HEK293T (cell line): Measurements from ENCODE around the gene CRBN.

ENCODE experiments used
- CTCF ChIA-PET: fragments of 350-600 bp; formaldehyde crosslinking; extraction: SDS; loops from one replicate; lab custom pipeline; 2021; ENCODE audit warnings: antibody characterized with exemption, inconsistent platforms; lab: Yijun Ruan, JAX
- POLR2A ChIA-PET: fragments of 350-600 bp; formaldehyde crosslinking; extraction: SDS; loops from one replicate; lab custom pipeline; 2020; ENCODE audit warnings: antibody characterized with exemption, inconsistent platforms; lab: Yijun Ruan, JAX
- DNase-seq: peaks from one replicate; pipeline ENCODE4 v3.0.0; 2012; ENCODE audit warnings: mixed read lengths; ENCODE audit errors: extremely low spot score
- ARNT ChIP-seq: fragments of 450-650 bp; IDR thresholded peaks from 2 replicates; pipeline ENCODE4 v1.6.1; 2017; ENCODE audit warnings: mild to moderate bottlenecking
- BHLHE40 ChIP-seq: fragments of 450-650 bp; IDR thresholded peaks from 2 replicates; pipeline ENCODE4 v1.6.1; 2016; ENCODE audit warnings: mild to moderate bottlenecking, moderate library complexity, borderline replicate concordance
- CTBP1 ChIP-seq: fragments of 450-650 bp; IDR thresholded peaks from 2 replicates; pipeline ENCODE4 v1.6.1; 2016; ENCODE audit warnings: borderline replicate concordance
- ELF4 ChIP-seq: fragments of 450-650 bp; IDR thresholded peaks from 2 replicates; pipeline ENCODE4 v1.6.1; 2017; ENCODE audit warnings: antibody characterized with exemption
- FOXA1 ChIP-seq: fragments of 450-650 bp; IDR thresholded peaks from 2 replicates; pipeline ENCODE4 v1.6.1; 2016; ENCODE audit warnings: mild to moderate bottlenecking
- FOXK2 ChIP-seq: fragments of 450-650 bp; IDR thresholded peaks from 2 replicates; pipeline ENCODE4 v1.6.1; 2016; ENCODE audit warnings: mild to moderate bottlenecking
- FOXM1 ChIP-seq: fragments of 450-650 bp; IDR thresholded peaks from 2 replicates; pipeline ENCODE4 v1.6.1; 2017; ENCODE audit warnings: mild to moderate bottlenecking, borderline replicate concordance
- HDGF ChIP-seq: fragments of 450-650 bp; IDR thresholded peaks from 2 replicates; pipeline ENCODE4 v1.6.1; 2017; ENCODE audit warnings: antibody characterized with exemption, borderline replicate concordance
- L3MBTL2 ChIP-seq: fragments of 450-650 bp; conservative IDR thresholded peaks from 2 replicates; pipeline ENCODE4 v1.6.1; 2016; ENCODE audit warnings: mild to moderate bottlenecking
- LEF1 ChIP-seq: fragments of 450-650 bp; IDR thresholded peaks from 2 replicates; pipeline ENCODE4 v1.6.1; 2017; ENCODE audit warnings: mild to moderate bottlenecking, borderline replicate concordance
- NFRKB ChIP-seq: fragments of 450-650 bp; IDR thresholded peaks from 2 replicates; pipeline ENCODE4 v1.6.1; 2016; ENCODE audit warnings: mild to moderate bottlenecking, moderate library complexity
- SP1 ChIP-seq: fragments of 450-650 bp; IDR thresholded peaks from 2 replicates; pipeline ENCODE4 v1.6.1; 2017
- SUZ12 ChIP-seq: fragments of 450-650 bp; IDR thresholded peaks from 2 replicates; pipeline ENCODE4 v1.6.1; 2016; ENCODE audit warnings: mild to moderate bottlenecking
- TARDBP ChIP-seq: fragments of 450-650 bp; IDR thresholded peaks from 2 replicates; pipeline ENCODE4 v1.6.1; 2016
- ZNF384 ChIP-seq: fragments of 450-650 bp; IDR thresholded peaks from 2 replicates; pipeline ENCODE4 v1.6.1; 2016
- TF ChIP-seq, protein P1 (sequence below): fragments of 450-650 bp; IDR thresholded peaks from 2 replicates; pipeline ENCODE4 v1.6.1; 2016

The CRBN gene

DNA sequence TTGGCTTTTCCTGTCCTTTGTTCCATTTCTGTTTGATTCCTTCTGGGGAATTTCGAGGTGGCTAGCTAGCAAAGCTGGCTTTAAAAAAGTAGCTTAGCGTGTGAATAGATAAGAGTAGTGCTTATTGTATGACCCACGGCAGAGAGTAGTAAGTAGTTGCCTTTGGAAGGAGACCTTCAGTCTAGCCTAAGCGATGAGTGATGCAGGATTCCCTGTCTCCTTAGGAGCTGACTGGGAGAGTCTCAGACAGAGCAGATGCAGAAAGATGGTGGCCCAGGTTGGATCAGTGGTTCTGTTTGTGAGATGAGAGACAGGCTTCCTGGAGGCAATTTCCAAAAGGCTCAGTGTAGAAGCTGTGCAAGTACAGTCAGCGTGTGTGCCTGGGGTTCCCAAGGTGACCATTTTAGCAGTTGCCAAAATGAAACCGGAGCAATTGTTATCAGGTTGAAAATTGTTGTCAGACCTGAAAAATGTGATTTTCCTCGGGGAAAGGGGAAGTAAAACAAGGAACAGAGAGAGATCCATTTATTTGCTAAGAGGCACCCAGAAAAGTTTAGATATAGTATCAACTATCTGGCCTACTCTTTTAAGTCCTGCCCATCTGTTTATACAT, 68.6 kb downstream of the CRBN start:
- DNase-seq: no peak
- ChIA-PET POLR2A (no interaction called here), CTCF (no interaction called here)
- TF ChIP-seq NFRKB: no peak
- TF ChIP-seq ELF4: no peak
- no peak for TF ChIP-seq FOXA1
- no peak for TF ChIP-seq BHLHE40
- TF ChIP-seq HDGF: no peak
- TF ChIP-seq LEF1: no peak
- TF ChIP-seq L3MBTL2: no peak
- TF ChIP-seq ZNF384: no peak
- no peak for TF ChIP-seq ARNT
- TF ChIP-seq SP1: no peak
- TF ChIP-seq TARDBP: no peak
- TF ChIP-seq FOXM1: no peak
- TF ChIP-seq SUZ12: no peak
- no peak for TF ChIP-seq FOXK2

DNA sequence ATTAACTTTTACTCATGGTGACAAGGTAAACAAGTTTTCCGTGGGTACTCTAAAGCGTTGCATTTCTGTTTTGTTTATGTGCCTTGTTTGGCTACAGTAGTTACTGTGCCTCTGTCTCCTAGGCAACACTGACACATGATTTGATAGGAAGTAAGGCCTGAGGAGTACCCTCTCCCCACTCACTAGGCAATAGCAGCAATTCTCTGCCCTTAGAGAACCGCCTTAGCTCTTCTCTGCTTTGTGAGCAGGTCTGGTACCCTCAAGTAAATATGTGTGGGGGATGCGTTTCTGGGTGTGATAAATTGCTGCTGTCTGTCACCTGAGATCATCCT, 69.2 kb downstream of the CRBN start, which contains the start of gene IL5RA:
IL5RA (minus strand) TSS at position 76 of the 332 bp plus-strand sequence. CDS start 5,390 bp downstream, outside the sequence.
- POLR2A ChIA-PET: no interaction called here
- DNase-seq: no peak

DNA sequence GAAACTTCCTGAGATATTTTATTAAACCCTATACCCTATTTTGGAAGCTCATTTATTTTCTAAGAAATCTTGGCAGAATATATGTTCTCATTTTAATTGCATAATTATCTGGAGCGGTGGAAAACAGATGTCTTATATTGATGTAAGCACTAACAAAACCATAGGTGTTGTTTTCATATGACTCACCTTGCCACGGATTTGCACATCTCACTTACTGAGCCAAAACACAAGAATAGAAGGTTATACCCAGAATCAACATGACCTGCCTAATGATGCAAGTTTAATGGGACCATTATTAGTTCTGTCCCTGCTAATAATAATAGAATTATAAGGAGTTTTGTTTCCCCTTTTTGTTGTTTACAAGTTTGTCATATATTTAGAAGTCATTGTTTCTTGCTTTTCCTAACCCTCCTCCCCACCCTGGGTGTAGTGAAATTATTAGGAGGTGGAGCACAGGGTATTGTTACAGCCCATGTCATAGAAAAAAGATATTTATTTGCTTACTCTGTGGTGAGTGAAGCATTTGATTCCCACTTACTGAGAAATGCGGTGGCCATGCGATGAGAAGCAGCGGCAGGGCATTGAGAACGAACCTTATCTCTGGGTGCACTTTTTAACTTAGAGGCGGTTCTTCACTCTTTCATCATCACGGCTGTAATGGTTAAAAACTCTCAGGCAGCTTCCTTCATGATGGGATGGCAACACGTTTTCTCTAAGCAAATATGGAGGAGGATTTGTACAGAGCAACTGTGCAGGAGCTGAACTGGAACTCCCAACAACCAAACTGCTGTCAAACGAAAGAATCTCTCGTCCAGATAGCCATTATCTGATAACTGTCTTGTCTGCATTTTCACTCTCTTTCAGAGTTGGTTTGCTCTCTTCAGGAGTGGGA, 69.8 kb downstream of the CRBN start:
- no peak for DNase-seq
- ChIA-PET POLR2A (no interaction called here), CTCF (no interaction called here)
- no peak for TF ChIP-seq SUZ12
- no peak for TF ChIP-seq FOXA1
- no peak for TF ChIP-seq CTBP1
- TF ChIP-seq HDGF: no peak
- no peak for TF ChIP-seq NFRKB
- TF ChIP-seq SP1: no peak
- TF ChIP-seq ARNT: no peak
- no peak for TF ChIP-seq ELF4
- no peak for TF ChIP-seq BHLHE40

More for the DNA sequence above, 69.2 kb downstream of the CRBN start, which contains the start of gene IL5RA:
- CTCF ChIA-PET: no interaction called here
- no peak for TF ChIP-seq HDGF
- no peak for TF ChIP-seq NFRKB
- TF ChIP-seq ZNF384: no peak
- no peak for TF ChIP-seq SP1
- TF ChIP-seq FOXK2: no peak
- no peak for TF ChIP-seq TARDBP
- no peak for TF ChIP-seq SUZ12
- no peak for TF ChIP-seq L3MBTL2
- no peak for TF ChIP-seq ELF4
- no peak for TF ChIP-seq FOXM1
- TF ChIP-seq FOXA1: no peak
- TF ChIP-seq, protein P1, sequence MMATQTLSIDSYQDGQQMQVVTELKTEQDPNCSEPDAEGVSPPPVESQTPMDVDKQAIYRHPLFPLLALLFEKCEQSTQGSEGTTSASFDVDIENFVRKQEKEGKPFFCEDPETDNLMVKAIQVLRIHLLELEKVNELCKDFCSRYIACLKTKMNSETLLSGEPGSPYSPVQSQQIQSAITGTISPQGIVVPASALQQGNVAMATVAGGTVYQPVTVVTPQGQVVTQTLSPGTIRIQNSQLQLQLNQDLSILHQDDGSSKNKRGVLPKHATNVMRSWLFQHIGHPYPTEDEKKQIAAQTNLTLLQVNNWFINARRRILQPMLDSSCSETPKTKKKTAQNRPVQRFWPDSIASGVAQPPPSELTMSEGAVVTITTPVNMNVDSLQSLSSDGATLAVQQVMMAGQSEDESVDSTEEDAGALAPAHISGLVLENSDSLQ: no peak
- TF ChIP-seq BHLHE40: no peak
- no peak for TF ChIP-seq ARNT

DNA sequence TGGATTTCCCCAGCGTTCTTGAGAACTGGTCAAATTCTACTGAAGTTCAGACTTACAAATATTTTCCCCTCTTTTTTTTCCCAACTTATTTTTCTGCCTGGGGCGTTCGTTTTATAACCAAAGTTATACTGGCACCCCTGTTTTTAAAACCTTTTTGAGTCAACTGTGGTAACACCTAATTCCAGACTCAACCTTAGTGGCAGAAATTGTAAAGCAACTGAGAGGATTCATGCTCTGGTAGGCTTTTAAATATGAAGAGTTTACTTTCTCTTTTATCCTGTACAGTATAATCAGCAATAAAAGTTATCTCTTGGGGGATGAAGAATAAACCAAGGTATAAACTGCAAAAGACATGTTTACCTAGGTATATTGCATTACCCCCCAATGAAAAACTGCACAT, 71.6 kb downstream of the CRBN start:
- CTCF ChIA-PET: no interaction called here
- DNase-seq: no peak
- POLR2A ChIA-PET: no interaction called here
- TF ChIP-seq L3MBTL2 (no peak), LEF1 (no peak), CTBP1 (no peak), ELF4 (no peak), ARNT (no peak), ZNF384 (no peak), FOXK2 (no peak), SUZ12 (no peak), BHLHE40 (no peak), SP1 (no peak), NFRKB (no peak), FOXM1 (no peak), TARDBP (no peak), FOXA1 (no peak), HDGF (no peak)
- TF ChIP-seq, protein P1: no peak

DNA sequence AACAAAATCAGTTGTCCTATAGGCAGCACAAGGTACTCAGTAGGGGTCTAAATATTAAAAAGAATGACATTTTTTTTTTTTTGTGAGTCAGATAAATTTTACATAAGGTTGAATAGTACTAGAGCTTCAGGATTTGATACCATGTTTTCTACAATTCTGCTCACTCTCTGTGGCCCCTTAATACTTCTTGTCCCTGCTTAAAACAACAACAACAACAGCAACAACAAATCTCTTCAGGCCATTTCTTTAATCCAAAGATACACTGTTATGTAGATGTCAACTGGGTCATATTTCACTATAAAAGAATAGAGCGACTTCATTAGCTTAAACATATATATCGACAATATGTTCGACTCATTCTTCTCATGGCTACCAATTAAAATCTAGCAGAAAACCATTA, 72.3 kb downstream of the CRBN start:
- POLR2A ChIA-PET: no interaction called here
- TF ChIP-seq ARNT (no peak), CTBP1 (no peak), TARDBP (no peak), FOXM1 (no peak), LEF1 (no peak), FOXK2 (no peak)
- TF ChIP-seq, protein P1: no peak
- DNase-seq: no peak
- CTCF ChIA-PET: no interaction called here

DNA sequence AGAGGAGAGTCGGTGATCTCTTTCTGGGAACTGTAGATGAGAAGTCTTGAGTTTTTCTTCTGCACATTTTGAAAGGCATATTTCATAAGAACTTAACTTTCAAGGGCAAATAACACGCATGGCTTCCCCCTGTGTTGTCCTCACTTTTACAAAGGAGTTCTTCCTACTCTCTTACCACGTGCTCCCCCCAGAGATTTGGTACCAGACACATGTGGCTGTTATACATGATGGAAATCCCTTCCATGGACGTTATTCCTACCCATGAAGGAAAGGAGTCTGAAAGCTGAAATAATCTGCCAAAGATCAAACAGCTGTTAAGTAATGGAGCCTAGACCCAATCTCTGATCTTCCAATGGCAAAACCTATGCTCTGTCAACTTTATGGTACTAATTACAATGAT, 73.7 kb downstream of the CRBN start:
- POLR2A ChIA-PET: no interaction called here
- no peak for TF ChIP-seq CTBP1
- no peak for DNase-seq
- CTCF ChIA-PET: no interaction called here
